GM21360 (cell line): Measurements from ENCODE around the gene ZNF106.

Source experiments
- ATAC-seq: cut with Tn5 transposase; IDR thresholded peaks from one replicate; pipeline ENCODE4 v1.9.1; 2021; ENCODE audit warnings: mild to moderate bottlenecking, moderate library complexity; ENCODE audit not compliant: unreplicated experiment

Gene ZNF106

GRCh38 chr15:42409011-42409410 is 81.9 kb downstream of the ZNF106 start:
- no peak for ATAC-seq

DNA sequence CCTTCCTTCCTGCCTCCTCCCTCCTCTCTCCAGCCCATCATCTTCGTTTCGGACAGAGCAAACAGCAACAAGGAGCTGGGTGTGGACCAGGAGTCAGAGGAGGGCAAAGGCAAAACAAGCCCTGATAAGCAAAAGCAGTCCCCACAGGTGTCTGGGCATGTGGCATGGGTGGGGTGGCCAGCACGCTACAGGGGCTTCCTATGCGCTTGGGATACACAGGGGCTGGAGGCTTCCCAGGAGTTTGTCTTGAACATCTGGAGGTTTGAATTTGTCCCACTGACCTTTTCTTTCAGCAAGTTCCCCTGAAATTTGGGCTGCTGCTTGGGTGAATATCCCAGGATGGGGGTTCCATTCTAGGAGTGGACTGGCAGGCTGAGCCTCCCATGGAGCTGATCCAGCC is 82.8 kb downstream of the ZNF106 start:
- ATAC-seq, result no peak

DNA sequence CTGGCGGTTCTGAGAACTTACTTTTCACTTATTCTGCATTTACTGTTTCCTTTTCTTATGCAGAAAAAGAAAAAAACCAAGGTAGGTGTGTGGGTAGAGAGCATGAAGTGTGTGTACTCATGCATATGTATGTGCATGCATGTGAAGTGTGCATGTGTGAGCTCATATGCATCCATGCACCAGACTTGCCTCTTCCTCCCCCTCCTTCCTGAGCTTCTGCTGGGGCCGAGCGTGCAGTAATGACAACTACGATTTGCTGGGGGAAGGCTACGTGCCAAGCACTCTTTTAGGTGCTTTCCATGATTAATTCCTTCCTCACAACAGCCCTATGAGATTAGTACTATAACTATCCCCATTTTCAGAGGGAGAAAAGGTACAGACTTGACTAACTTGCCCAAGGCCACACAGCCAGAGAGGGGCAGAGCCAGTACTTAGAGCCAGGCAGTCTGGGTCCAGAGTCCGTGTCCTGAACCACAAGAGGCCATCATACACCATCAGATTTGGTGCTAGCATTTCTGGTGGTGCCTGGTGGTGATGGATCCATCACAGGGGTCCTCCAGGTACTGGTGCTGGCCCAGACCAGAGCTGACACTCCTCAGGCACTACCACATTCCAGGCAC is 85.0 kb downstream of the ZNF106 start:
- ATAC-seq, result no peak

DNA sequence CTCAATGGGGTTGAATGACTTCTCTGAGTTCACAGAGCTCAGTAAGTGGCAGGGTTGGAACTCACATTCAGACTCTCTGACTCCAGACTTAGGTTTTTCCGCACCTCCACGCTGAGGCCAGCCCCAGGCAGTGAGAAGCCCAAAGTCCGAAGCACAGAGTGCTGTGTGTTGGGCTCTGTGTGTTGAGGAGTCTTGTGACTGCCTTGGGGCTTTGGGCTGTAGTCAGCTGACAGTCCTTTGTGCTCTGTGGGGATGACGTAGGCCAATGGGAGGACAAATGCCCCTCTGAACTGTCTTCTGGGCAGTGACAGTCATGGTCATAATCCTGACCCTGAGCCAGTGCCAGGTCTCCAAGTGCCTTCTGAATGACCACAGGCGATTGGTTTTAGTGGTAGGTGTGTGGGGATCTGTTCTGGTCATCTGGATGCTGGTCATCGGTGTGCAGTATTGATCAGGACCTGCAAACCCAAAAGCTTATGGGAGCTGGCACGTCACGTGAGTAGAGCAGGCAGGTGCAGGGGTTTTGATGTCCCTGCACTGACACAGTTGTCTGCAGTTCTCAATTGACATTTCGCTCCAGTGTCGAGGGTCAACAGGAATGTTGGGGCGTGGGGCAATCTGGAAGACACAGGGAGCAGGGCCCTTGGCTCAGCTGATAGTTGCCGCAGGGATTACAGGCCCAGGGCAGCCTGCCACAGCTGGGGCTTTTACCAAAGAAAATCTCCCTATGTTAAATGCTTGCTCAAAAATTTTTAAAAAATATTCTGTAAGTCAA is 86.3 kb downstream of the ZNF106 start:
- ATAC-seq, result no peak

GRCh38 chr15:42403389-42403788 is 87.6 kb downstream of the ZNF106 start:
- ATAC-seq, result no peak

GRCh38 chr15:42402455-42403205 is 88.3 kb downstream of the ZNF106 start:
- no peak for ATAC-seq

DNA sequence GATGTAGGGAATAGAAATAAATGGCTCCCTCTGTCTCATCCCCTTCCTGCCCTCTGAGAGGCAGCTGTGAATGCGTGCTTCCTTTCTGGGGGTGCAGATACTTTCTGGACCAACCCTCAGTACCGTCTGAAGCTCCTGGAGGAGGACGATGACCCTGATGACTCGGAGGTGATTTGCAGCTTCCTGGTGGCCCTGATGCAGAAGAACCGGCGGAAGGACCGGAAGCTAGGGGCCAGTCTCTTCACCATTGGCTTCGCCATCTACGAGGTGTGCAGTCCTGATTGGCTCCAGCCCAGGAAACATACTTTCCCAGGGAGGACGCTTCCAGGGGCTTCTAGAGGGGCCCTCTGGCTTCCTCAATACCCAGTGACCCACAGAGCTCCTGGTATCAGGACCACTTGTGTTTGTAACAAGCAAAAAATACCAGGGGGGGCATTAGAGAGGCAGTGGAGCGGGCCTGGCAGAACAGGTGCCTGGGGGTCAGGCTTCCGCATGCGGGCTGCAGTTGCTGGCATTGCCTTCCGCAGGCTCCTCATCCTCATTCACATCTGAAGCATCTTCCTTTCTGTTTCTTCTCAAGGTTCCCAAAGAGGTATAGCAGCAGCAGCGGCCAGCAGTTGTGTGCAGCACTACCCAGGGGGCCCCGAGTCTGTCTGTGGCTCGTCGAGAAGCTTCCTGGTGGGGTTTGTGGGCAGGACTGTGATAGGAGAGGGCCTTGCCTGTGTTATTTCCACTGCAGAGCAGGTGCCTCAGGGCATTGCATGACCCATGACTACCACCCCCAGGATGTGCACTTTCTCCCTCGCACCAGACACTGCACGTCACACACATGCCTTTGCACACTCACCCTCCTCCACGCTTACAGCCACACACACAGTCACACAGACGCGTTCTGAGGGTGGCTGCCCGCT is 89.1 kb downstream of the ZNF106 start:
- ATAC-seq, result no peak

- ATAC-seq, result no peak
These were observed 95.1 kb downstream of the ZNF106 start for GRCh38 chr15:42395838-42396237.

- no peak for ATAC-seq
These were observed 96.8 kb downstream of the ZNF106 start for GRCh38 chr15:42394106-42394505.

DNA sequence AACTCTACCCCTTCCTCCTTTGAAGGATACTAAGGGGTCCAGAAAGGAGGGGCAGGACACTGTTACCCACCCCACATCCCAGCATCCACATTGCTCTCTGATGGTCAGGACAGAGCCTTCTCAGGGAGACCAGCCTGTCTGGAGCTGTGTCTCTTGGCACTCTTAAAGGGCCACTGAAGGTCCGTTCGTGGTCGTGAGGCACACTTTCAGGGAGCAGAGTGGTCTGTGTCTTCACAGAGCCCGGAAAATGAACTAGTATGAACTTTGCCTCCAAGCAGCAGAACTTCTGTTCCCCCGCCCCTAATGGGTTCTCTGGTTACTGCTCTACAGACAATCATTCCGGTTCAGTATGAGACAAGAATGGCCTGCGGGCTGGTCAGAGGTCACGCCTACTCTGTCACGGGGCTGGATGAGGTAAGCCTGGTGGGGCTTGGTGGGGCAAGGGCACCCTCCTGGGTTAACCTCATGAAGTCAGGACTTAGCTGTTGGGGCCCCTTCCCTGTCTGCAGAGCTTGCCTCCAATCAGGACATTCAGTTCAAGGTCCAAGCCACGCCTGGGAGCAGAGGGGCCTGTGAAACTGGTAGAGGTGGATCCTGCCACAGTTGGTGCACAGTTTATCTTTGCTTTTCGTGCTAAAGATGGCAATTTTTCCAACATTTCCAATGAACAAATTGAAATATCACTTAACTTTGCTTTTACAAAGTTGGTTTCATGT is 98.5 kb downstream of the ZNF106 start:
- no peak for ATAC-seq

GRCh38 chr15:42387603-42388002 is 103.3 kb downstream of the ZNF106 start:
- ATAC-seq, result no peak

DNA sequence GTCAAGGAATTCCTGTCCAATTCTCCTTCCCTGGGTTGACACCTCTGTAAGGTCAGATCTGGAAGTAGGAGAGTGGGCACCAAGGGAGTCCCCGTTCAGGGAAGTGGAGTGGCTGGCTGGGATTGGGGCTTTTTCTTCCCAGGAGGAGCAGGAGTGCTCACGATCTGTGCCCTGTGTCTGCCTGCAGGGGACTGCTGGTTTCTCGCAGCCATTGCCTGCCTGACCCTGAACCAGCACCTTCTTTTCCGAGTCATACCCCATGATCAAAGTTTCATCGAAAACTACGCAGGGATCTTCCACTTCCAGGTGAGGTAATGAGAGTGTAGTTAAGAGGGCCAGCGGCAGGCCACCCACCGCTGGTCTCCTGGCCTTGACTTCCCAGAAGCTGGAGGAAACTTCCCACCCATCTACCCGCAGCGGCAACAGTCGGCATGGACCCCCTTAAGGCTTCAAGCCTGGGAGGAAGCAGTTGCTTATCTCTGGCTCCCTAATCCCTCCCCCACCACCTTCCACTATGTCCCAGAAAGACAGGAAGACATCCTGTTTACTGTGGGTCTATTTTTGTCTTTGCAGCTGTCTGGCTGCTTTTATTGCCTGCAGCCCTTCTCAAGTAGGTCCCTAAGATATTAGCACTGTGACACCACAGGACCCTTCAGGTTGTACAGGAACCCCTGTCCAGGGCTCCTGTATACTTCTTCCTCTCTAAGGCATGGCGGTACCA is 104.8 kb downstream of the ZNF106 start:
- no peak for ATAC-seq

DNA sequence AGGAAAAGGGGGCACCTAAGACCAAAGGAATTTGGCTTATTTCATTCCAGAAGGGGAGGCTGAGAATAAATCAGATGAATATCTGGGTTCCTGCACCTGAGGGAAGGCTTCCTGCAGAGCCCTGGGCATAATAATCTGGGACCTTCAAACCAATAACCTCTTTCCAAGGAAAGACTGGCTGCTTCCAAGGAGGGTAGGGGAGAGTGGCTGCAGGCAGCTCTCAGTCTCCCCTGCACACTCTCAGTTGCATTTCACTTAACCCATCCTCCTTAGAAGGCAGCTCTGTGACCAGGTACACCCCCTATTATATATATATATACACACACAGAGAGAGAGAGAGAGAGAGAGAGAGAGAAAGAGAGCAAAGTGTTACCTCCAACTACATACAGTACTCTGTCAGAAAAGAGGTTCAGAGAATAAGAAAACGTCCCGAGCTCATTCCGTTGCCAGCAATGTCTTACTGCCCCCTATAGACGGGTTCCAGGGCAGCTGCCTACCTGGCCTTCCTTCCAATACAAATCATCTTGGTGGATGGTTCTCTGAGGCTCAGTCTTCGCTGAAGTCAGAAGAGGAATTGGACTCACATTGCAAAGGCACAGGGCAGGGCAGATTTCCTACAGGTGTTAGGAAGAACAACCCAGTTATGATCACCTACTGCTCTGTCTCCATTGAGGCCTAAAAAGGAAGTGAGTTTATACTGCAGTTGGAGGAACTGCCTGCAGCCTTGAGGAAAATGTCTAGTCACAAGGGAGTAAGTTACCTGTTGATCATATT is 105.5 kb downstream of the ZNF106 start:
- ATAC-seq, result no peak

GRCh38 chr15:42384597-42384996 is 106.3 kb downstream of the ZNF106 start:
- no peak for ATAC-seq

- ATAC-seq, result no peak
These were observed 112.9 kb downstream of the ZNF106 start for GRCh38 chr15:42378011-42378410.

- ATAC-seq, result no peak
These were observed 115.0 kb downstream of the ZNF106 start for GRCh38 chr15:42375941-42376340.

GRCh38 chr15:42375252-42375651 is 115.7 kb downstream of the ZNF106 start:
- no peak for ATAC-seq

DNA sequence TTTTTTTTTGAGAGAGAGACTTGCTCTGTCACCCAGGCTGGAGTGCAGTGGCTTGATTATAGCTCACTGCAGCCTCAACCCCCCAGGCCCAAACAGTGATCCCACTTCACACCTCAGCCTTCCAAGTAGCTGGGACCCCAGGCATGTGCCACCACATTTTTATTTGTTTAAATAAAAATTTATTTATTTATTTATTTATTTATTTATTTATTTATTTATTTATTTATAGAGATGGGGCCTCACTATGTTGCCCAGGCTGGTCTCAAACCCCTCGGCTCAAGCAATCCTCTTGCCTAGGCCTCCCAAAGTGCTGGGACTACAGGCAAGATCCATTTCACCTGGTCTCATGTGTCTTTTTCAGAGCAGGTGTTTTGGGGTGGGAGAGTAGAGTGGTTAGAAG is 116.1 kb downstream of the ZNF106 start:
- ATAC-seq, result no peak

- ATAC-seq, result no peak
These were observed 117.0 kb downstream of the ZNF106 start for GRCh38 chr15:42373936-42374335.
